Keratinocyte (primary cell): ENCODE measurements around the gene THOC7. TPM values are rescaled to one million over a fixed set of nuclear protein-coding genes. Genes with fewer than 3 reads are reported as not detected.

ENCODE experiments used
- DNase-seq: peaks from one replicate; pipeline ENCODE4 v3.0.0-alpha.2; 2011; ENCODE audit warnings: low read depth, missing footprints, low spot score
- FAIRE-seq: peaks from 2 replicates; lab custom pipeline; 2011; peaks lifted over from hg19 to GRCh38; lab: Jason Lieb, UNC
- H2AFZ ChIP-seq: 2 replicates; pipeline ENCODE4 v1.6.0; 2012; ENCODE audit warnings: low read length, control low read depth, inconsistent platforms; ENCODE audit not compliant: control insufficient read depth
- H3K27ac ChIP-seq: 2 replicates; pipeline ENCODE4 v1.5.1; 2011; ENCODE audit warnings: low read length; ENCODE audit not compliant: control insufficient read depth, insufficient read depth
- H3K27me3 ChIP-seq: 3 replicates; pipeline ENCODE4 v1.6.0; 2011; ENCODE audit warnings: low read length; ENCODE audit not compliant: control insufficient read depth, insufficient read depth; ENCODE audit errors: extremely low read depth
- H3K36me3 ChIP-seq, 2 experiments: 2 replicates in 1 of 2; 3 replicates in 1 of 2; pipeline ENCODE4 v1.5.1; 2011; ENCODE audit warnings: low read length in 2 of 2, mild to moderate bottlenecking in 1 of 2; ENCODE audit not compliant: control insufficient read depth in 2 of 2, insufficient read depth in 2 of 2; ENCODE audit errors: extremely low read depth in 1 of 2
- H3K4me1 ChIP-seq: 3 replicates; pipeline ENCODE4 v1.5.1; 2011; ENCODE audit warnings: low read length; ENCODE audit not compliant: control insufficient read depth, insufficient read depth; ENCODE audit errors: extremely low read depth
- H3K4me2 ChIP-seq: 3 replicates; pipeline ENCODE4 v1.6.0; 2011; ENCODE audit warnings: low read depth, low read length; ENCODE audit not compliant: control insufficient read depth, insufficient read depth; ENCODE audit errors: extremely low read depth
- H3K4me3 ChIP-seq, 3 experiments: fragments of 200-600 bp in 1 of 3; sonication (generic) in 1 of 3; 2 replicates in 2 of 3; 3 replicates in 1 of 3; pipeline ENCODE4 v1.5.1; 2011 to 2016; ENCODE audit warnings: low read length in 3 of 3, mild to moderate bottlenecking in 3 of 3, control low read depth in 2 of 3, inconsistent platforms in 1 of 3, low read depth in 1 of 3, mixed read lengths in 1 of 3, mixed run types in 1 of 3, moderate library complexity in 1 of 3; ENCODE audit not compliant: control insufficient read depth in 2 of 3, insufficient read depth in 2 of 3; ENCODE audit errors: extremely low read depth in 1 of 3
- H3K79me2 ChIP-seq: 2 replicates; pipeline ENCODE4 v1.6.0; 2012; ENCODE audit warnings: low read length; ENCODE audit not compliant: control insufficient read depth, insufficient read depth
- H3K9ac ChIP-seq: 3 replicates; pipeline ENCODE4 v1.6.0; 2011; ENCODE audit warnings: low read length; ENCODE audit not compliant: control insufficient read depth, insufficient read depth; ENCODE audit errors: extremely low read depth
- H3K9me1 ChIP-seq: 3 replicates; pipeline ENCODE4 v1.6.0; 2011; ENCODE audit warnings: low read length; ENCODE audit not compliant: control insufficient read depth, insufficient read depth; ENCODE audit errors: extremely low read depth
- H3K9me3 ChIP-seq: 2 replicates; pipeline ENCODE4 v1.5.1; 2012; ENCODE audit warnings: low read depth, low read length; ENCODE audit not compliant: control insufficient read depth
- H4K20me1 ChIP-seq: 3 replicates; pipeline ENCODE4 v1.6.0; 2011; ENCODE audit warnings: low read length; ENCODE audit not compliant: control insufficient read depth, insufficient read depth; ENCODE audit errors: extremely low read depth
- CTCF ChIP-seq, 3 experiments: IDR thresholded peaks in 1 of 3; conservative IDR thresholded peaks in 1 of 3; optimal IDR thresholded peaks in 1 of 3; 2 replicates in 2 of 3; 3 replicates in 1 of 3; pipeline versions ENCODE3 to v1.5.1; 2011; ENCODE audit warnings: low read length in 3 of 3, mild to moderate bottlenecking in 3 of 3, moderate library complexity in 2 of 3, control low read depth in 1 of 3, inconsistent platforms in 1 of 3; ENCODE audit not compliant: insufficient read depth in 2 of 3; ENCODE audit errors: extremely low read depth in 1 of 3
- EZH2 ChIP-seq: IDR thresholded peaks from one replicate; pipeline ENCODE4 v1.6.1; 2012; ENCODE audit warnings: inconsistent platforms, mild to moderate bottlenecking, low read length, moderate library complexity
- dilution Hi-C: fragments of 300-500 bp; cut with MboI; formaldehyde crosslinking; loops from one replicate; pipeline ENCODE4 v1.7.0; 2020; ENCODE audit warnings: low sequenced_read_pairs; ENCODE audit not compliant: extremely low pct_ligation_motif_present
- polyA plus RNA-seq, 5 experiments: library from polyadenylated mRNA; depleted of rRNA in 3 of 5; stranded (reverse) in 3 of 5; stranded (forward) in 1 of 5; unstranded in 1 of 5; fragments of >200 nt; gene quantifications; 1 replicate in 1 of 5; 2 replicates in 3 of 5; 3 replicates in 1 of 5; pipeline versions ENCODE4 v1.2.1 to v1.2.3, GENCODE V29; 2011 to 2012; ENCODE audit warnings: missing spikeins in 2 of 5, low read depth in 1 of 5, low replicate concordance in 1 of 5

The THOC7 gene
- polyA plus RNA-seq, 1 donor (not counting 4 experiments of a cell fraction or from before 2014, with no cell fraction given) = 131 TPM

GRCh38 chr3:63861306-63861705 lies 2.3 kb downstream of the THOC7 start:
- no peaks in the 10 kb centered on the region for H4K20me1 ChIP-seq
- TF ChIP-seq EZH2 (no peak), CTCF (optimal IDR thresholded peaks at IDR 0.05 in 1 of 3, IDR thresholded peaks at IDR 0.05 in 1 of 3, conservative IDR thresholded peaks at IDR 0.05 in 1 of 3; ENCODE audit: extremely low read depth in 1 of 3, insufficient read depth in 2 of 3, low read length in 3 of 3) (no peak)
- DNase-seq = no peak
- H3K4me3 ChIP-seq = no peak overlapping the region
- FAIRE-seq = no peak
- H2AFZ ChIP-seq = no peak overlapping the region
- H3K36me3 ChIP-seq = no peaks in the 10 kb centered on the region
- no peaks in the 10 kb centered on the region for H3K9me3 ChIP-seq
- H3K27me3 ChIP-seq = no peaks in the 10 kb centered on the region
- H3K27ac ChIP-seq = no peak overlapping the region
- H3K4me1 ChIP-seq = peaks cover 24% of the 10 kb centered on the region
- dilution Hi-C loops = no loop called here
- no peak overlapping the region for H3K9ac ChIP-seq
- H3K9me1 ChIP-seq = peaks cover 3% of the 10 kb centered on the region
- H3K79me2 ChIP-seq = peaks cover 82% of the 10 kb centered on the region
- H3K4me2 ChIP-seq = no peak overlapping the region

- Histone ChIP-seq H3K27ac (no peak overlapping the region), H3K9me3 (no peaks in the 10 kb centered on the region), H3K4me3 (no peak overlapping the region), H3K9ac (no peak overlapping the region), H2AFZ (no peak overlapping the region), H3K9me1 (peaks cover 3% of the 10 kb centered on the region), H3K4me1 (peaks cover 29% of the 10 kb centered on the region), H3K4me2 (no peak overlapping the region), H3K27me3 (no peaks in the 10 kb centered on the region), H3K36me3 (no peaks in the 10 kb centered on the region), H4K20me1 (no peaks in the 10 kb centered on the region), H3K79me2 (peaks cover 82% of the 10 kb centered on the region)
- dilution Hi-C loops = no loop called here
- DNase-seq (no peak), FAIRE-seq (no peak)
- TF ChIP-seq CTCF (optimal IDR thresholded peaks at IDR 0.05 in 1 of 3, IDR thresholded peaks at IDR 0.05 in 1 of 3, conservative IDR thresholded peaks at IDR 0.05 in 1 of 3; ENCODE audit: extremely low read depth in 1 of 3, insufficient read depth in 2 of 3, low read length in 3 of 3) (no peak), EZH2 (no peak)
These were observed 2.8 kb downstream of the THOC7 start for GRCh38 chr3:63860776-63861175.
